PFSK-1 (cell line): ENCODE data around the gene AADAT.

ENCODE experiments used
- FOXP2 ChIP-seq: optimal IDR thresholded peaks from 2 replicates; pipeline ENCODE3; 2011; ENCODE audit warnings: borderline replicate concordance, control low read depth, inconsistent platforms; ENCODE audit not compliant: insufficient read depth; ENCODE audit errors: extremely low read length, extremely low read depth
- POLR2AphosphoS5 ChIP-seq: IDR thresholded peaks from 2 replicates; pipeline ENCODE4 v1.6.1; 2012; ENCODE audit warnings: low read depth, mild to moderate bottlenecking, control low read depth, low read length, moderate library complexity
- SIN3A ChIP-seq: IDR thresholded peaks from 2 replicates; pipeline ENCODE4 v1.6.1; 2012; ENCODE audit warnings: mild to moderate bottlenecking, low read length, moderate library complexity, borderline replicate concordance; ENCODE audit not compliant: insufficient read depth
- TAF1 ChIP-seq: IDR thresholded peaks from 2 replicates; pipeline ENCODE4 v1.6.1; 2012; ENCODE audit warnings: low read length, control low read depth, borderline replicate concordance; ENCODE audit not compliant: insufficient read depth
- TF ChIP-seq, protein P1 (sequence below), 2 experiments: IDR thresholded peaks; 2 replicates each; pipeline versions ENCODE4 v1.6.1 to v1.8.0; 2011 to 2012; ENCODE audit warnings: low read depth in 2 of 2, low read length in 2 of 2, control low read depth in 1 of 2, inconsistent platforms in 1 of 2, mild to moderate bottlenecking in 1 of 2, moderate library complexity in 1 of 2; ENCODE audit not compliant: insufficient read depth in 1 of 2

Gene AADAT

DNA sequence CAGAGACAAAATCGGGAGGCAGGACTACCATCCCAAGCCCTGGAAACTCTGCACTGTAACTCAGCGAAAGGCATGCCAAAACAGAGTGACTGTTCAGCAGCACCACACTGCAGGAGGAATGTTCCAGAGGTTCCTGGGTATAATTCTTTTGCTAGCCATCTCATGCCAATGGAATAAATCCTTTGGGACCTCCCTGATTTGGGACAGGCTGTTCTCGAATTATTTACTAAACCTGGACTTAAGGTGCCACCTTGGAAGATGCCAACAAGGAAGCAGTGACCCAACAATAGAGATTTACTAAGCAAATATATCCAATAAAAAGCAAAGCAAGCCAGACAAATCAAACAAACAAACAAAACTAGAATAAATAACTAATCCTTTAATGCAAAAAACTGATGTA, 9.3 kb downstream of the AADAT start:
- TF ChIP-seq FOXP2: no peak
- TF ChIP-seq TAF1: no peak
- TF ChIP-seq, protein P1, sequence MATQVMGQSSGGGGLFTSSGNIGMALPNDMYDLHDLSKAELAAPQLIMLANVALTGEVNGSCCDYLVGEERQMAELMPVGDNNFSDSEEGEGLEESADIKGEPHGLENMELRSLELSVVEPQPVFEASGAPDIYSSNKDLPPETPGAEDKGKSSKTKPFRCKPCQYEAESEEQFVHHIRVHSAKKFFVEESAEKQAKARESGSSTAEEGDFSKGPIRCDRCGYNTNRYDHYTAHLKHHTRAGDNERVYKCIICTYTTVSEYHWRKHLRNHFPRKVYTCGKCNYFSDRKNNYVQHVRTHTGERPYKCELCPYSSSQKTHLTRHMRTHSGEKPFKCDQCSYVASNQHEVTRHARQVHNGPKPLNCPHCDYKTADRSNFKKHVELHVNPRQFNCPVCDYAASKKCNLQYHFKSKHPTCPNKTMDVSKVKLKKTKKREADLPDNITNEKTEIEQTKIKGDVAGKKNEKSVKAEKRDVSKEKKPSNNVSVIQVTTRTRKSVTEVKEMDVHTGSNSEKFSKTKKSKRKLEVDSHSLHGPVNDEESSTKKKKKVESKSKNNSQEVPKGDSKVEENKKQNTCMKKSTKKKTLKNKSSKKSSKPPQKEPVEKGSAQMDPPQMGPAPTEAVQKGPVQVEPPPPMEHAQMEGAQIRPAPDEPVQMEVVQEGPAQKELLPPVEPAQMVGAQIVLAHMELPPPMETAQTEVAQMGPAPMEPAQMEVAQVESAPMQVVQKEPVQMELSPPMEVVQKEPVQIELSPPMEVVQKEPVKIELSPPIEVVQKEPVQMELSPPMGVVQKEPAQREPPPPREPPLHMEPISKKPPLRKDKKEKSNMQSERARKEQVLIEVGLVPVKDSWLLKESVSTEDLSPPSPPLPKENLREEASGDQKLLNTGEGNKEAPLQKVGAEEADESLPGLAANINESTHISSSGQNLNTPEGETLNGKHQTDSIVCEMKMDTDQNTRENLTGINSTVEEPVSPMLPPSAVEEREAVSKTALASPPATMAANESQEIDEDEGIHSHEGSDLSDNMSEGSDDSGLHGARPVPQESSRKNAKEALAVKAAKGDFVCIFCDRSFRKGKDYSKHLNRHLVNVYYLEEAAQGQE (IDR thresholded peaks at IDR 0.05; ENCODE audit: insufficient read depth in 1 of 2, low read depth in 2 of 2, low read length in 2 of 2): no peak
- no peak for TF ChIP-seq POLR2AphosphoS5
- TF ChIP-seq SIN3A: no peak

- no peak for TF ChIP-seq FOXP2
- TF ChIP-seq SIN3A: no peak
- no peak for TF ChIP-seq TAF1
- TF ChIP-seq, protein P1 (IDR thresholded peaks at IDR 0.05; ENCODE audit: insufficient read depth in 1 of 2, low read depth in 2 of 2, low read length in 2 of 2): no peak
- TF ChIP-seq POLR2AphosphoS5: no peak
Observed at GRCh38 chr4:170079981-170080380, 9.8 kb downstream of the AADAT start.

GRCh38 chr4:170071196-170071595, 18.6 kb downstream of the AADAT start:
- TF ChIP-seq FOXP2: no peak
- TF ChIP-seq TAF1: no peak
- TF ChIP-seq SIN3A: no peak
- no peak for TF ChIP-seq POLR2AphosphoS5
- TF ChIP-seq, protein P1 (IDR thresholded peaks at IDR 0.05; ENCODE audit: insufficient read depth in 1 of 2, low read depth in 2 of 2, low read length in 2 of 2): no peak

DNA sequence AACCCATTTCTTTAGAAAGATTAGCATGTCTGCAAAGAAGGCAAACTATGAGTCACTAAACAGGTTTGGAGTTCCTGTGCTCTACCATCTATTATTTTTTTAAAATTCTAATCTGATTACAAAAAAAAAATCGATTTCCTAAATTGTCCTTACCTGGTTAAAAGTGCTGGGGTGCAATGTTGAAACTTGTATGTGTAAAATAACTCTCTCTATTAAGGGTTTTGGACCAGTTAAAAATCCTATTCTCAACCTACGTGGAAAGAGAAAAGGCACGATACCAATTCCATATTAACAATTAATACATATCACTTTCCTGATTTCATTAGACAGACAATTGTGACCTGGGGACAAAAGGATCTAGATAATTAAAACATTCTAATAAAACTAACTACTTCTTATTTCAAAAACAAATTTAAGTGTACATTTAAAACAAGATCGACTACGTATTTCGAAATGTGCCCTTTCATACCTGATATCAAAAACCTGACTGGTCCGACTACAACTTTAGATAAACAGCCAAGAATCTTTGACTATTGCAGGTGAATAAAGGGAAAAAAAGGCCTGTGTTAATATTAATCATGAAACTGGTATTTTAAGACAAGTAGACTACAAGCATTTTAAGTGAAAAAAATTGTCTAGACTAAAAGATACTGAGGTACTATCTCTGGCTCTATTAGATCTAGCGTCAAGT, 21.2 kb downstream of the AADAT start:
- TF ChIP-seq, protein P1 (IDR thresholded peaks at IDR 0.05; ENCODE audit: insufficient read depth in 1 of 2, low read depth in 2 of 2, low read length in 2 of 2): no peak
- no peak for TF ChIP-seq POLR2AphosphoS5
- TF ChIP-seq TAF1: no peak
- TF ChIP-seq SIN3A: no peak
- no peak for TF ChIP-seq FOXP2

DNA sequence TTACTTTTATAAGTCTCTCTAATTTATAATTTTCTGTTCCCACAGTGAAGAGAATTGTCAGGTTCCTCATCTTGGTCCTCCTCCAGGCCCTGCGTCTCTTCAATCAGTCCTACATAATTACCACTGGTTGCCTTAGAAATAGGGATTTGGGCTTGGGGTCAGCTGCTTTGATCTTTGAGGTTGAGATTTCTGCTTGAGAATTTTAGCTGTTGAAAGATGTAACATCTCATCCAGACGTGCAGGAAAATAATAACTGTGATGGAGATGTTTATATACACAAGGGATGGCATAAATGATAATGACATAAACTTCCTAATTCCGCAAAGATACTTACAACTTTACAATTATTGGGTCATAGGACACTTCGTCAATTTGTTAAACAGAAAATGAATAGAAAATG, 30.3 kb downstream of the AADAT start:
- TF ChIP-seq SIN3A (no peak), FOXP2 (no peak), POLR2AphosphoS5 (no peak), TAF1 (no peak)
- TF ChIP-seq, protein P1 (IDR thresholded peaks at IDR 0.05; ENCODE audit: insufficient read depth in 1 of 2, low read depth in 2 of 2, low read length in 2 of 2): no peak
